Measurements from ENCODE around the gene C5orf63. TPM values are rescaled to one million over a fixed set of nuclear protein-coding genes. Genes with fewer than 3 reads are reported as not detected.
"Not testable (repeated sequence)": the region's sequence is repeated elsewhere in the genome, so short reads cannot be mapped to it uniquely, and the experiment has no call there.

Gene C5orf63
- total and polyA plus RNA-seq, 5 donors = 4.6 to 8.9 (median 7.1) TPM

DNA sequence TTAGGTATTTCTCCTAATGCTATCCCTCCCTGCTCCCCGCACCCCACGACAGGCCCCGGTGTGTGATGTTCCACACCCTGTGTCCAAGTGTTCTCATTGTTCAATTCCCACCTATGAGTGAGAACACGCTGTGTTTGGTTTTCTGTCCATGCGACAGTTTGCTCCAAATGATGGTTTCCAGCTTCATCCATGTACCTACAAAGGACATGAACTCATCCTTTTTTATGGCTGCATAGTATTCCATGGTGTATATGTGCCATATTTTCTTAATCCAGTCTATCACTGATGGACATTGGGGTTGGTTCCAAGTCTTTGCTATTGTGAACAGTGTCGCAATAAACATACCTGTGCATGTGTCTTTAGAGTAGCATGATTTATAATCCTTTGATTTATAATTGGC lies 19.8 kb downstream of the C5orf63 start:
- 96% methylated on average over 6 of the region's 6 CpGs for WGBS
- H3K4me1 ChIP-seq (ENCODE audit: control insufficient read depth, insufficient read depth, low read length); DNase-seq; H3K27me3 ChIP-seq (ENCODE audit: control insufficient read depth, insufficient read depth); intact Hi-C loops (cut with DNase I); ATAC-seq; H3K4me3 ChIP-seq (ENCODE audit: low read length); H3K27ac ChIP-seq (ENCODE audit: low read length); H3K9me3 ChIP-seq (ENCODE audit: control insufficient read depth, low read length): not testable (repeated sequence)

DNA sequence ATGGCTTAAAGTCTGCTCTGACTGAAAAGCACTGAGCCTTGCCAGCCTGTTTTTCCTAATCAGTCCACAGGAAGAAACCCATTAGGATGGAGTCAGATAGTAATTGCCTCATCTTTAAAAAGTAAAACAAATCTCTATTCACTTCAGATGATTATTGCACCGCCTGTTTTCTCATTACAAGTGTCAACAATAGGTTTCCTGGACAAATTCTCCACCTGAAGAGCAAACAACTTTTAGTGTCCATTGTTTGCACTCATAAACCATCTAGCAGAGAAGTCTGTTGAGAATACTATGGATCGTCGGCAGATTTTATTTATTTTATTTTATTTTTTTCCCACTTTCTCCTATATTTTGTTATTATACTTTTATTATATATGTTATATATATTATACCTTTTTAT lies 20.3 kb downstream of the C5orf63 start:
- Histone ChIP-seq H3K27ac (ENCODE audit: low read length) (no peak overlapping the region), H3K27me3 (ENCODE audit: control insufficient read depth, insufficient read depth) (no peaks in the 10 kb centered on the region), H3K4me1 (ENCODE audit: control insufficient read depth, insufficient read depth, low read length) (no peaks in the 10 kb centered on the region), H3K4me3 (ENCODE audit: low read length) (no peak overlapping the region), H3K9me3 (ENCODE audit: control insufficient read depth, low read length) (no peaks in the 10 kb centered on the region)
- no peak for ATAC-seq
- intact Hi-C loops (cut with DNase I) = no loop called here
- no peak for DNase-seq
- WGBS = 93% methylated on average over 3 of the region's 3 CpGs

DNA sequence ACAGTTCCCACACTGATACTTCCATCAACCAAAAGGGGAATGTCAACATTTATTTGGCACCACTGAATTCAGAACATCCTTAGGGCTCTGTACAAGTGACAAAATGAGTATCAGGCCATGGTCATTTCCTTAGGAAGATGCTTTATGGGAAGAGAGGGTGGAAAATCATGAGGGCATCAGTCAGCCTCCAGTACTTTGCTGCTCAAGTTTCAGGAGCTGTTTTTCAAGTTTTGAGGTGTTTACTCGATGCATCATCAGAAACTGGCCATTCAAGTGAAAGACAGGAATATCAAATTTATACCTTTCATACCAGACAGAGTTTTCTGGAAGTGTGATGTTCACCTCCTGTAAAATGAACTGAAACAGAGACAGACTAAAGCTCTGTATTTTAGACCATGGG lies 21.7 kb downstream of the C5orf63 start:
- WGBS = 90% methylated on average over 1 of the region's 1 CpG
- ATAC-seq = no peak
- Histone ChIP-seq H3K4me1 (ENCODE audit: control insufficient read depth, insufficient read depth, low read length) (no peaks in the 10 kb centered on the region), H3K4me3 (ENCODE audit: low read length) (no peak overlapping the region), H3K9me3 (ENCODE audit: control insufficient read depth, low read length) (no peaks in the 10 kb centered on the region), H3K27ac (ENCODE audit: low read length) (no peak overlapping the region), H3K27me3 (ENCODE audit: control insufficient read depth, insufficient read depth) (no peaks in the 10 kb centered on the region)
- intact Hi-C loops (cut with DNase I) = no loop called here
- no peak for DNase-seq

DNA sequence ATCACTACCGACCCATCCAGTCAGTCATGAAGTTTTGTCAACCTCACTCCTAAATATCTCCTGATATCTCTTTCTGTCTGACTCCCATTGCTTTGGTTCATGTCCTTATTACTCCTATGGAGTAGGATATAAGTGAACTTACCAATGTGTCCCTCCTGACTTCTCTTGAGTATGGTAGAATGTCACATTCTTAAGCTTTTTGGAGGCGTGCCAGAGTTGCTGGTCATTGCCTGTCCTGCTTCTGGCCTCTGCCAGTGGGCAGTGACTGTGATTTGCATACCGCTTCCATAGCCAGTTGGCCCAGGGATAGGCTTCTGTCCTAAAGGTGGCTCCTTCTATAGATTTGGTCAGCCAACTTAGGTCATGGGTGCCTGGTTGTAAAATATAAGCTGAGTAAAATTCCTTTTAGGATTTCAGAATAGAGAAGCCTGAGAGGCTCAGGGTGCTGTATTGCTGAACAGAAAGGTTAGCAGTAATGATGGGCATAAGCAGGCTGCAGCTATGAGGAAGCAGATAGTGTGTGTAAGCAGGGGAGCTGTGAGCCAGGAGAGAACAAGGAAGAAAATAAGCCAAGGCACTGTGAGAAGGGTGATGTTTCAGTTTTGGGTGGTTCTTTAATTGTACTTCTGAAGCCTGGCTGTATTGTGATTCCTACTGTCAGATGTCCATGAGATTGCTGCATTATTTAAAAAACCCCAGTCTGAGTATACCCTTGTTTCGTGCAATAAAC lies 26.8 kb downstream of the C5orf63 start:
- intact Hi-C loops (cut with DNase I) = loop anchor here in 1 of 4 donors (10.0 kb wide), 1 partner anchor 202 kb away; no protein-coding TSS in a partner anchor
- WGBS = 89% methylated on average over 4 of the region's 4 CpGs

DNA sequence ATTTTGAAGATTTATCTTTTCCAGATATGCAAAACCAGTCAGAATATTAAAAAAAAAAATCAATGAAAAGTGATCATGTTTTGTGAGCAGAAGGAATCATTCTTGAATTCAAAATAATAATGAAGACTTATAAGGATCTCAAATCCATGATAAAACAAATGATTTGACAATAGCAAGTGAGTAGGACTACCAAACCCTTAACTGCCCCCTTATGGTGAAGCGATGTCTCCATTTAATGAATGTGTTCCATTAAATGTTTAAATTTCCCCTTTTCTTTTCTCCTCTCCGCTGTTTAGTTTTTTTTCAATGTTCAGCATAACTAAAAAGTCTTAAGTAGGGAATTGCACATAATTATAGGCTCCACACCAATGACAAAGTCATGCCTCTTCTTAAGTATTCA lies 30.7 kb downstream of the C5orf63 start:
- WGBS = 91% methylated on average over 2 of the region's 2 CpGs
- Histone ChIP-seq H3K9me3 (ENCODE audit: control insufficient read depth, low read length) (no peaks in the 10 kb centered on the region), H3K27me3 (ENCODE audit: control insufficient read depth, insufficient read depth) (no peaks in the 10 kb centered on the region)

More for the DNA sequence above, 26.8 kb downstream of the C5orf63 start:
- no peak for DNase-seq
- no peak overlapping the region for H3K27ac ChIP-seq (ENCODE audit: low read length)
- no peaks in the 10 kb centered on the region for H3K27me3 ChIP-seq (ENCODE audit: control insufficient read depth, insufficient read depth)
- H3K4me3 ChIP-seq (ENCODE audit: low read length) = no peak overlapping the region
- no peaks in the 10 kb centered on the region for H3K9me3 ChIP-seq (ENCODE audit: control insufficient read depth, low read length)
- peaks cover under 1% of the 10 kb centered on the region for H3K4me1 ChIP-seq (ENCODE audit: control insufficient read depth, insufficient read depth, low read length)
- ATAC-seq = no peak

DNA sequence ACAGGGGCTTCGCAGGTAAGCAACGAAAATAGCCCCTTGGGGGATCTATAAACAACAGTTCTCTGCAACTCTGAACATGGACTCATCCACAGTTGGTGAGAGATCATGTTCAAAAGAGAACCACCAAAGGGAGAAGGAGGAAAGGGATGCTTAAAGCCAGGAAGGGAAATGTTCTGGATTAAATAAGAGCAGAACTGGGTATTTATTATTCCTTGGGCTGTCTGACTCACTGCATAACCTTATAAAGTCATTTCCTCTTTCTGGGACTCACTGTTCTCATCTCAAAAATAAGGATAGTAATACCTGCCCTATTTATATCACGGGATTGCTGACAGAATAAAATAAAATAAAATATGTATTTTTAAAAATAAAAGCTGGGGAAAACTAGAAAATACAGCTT lies 31.7 kb downstream of the C5orf63 start:
- no peaks in the 10 kb centered on the region for H3K27me3 ChIP-seq (ENCODE audit: control insufficient read depth, insufficient read depth)
- intact Hi-C loops (cut with DNase I) = loop anchor here in 2 of 4 donors (5.0 to 10.0 kb wide), 2 partner anchors 194 to 197 kb away; no protein-coding TSS in a partner anchor
- DNase-seq = no peak
- WGBS = 66% methylated on average over 3 of the region's 3 CpGs
- H3K9me3 ChIP-seq (ENCODE audit: control insufficient read depth, low read length) = no peaks in the 10 kb centered on the region
- H3K4me1 ChIP-seq (ENCODE audit: control insufficient read depth, insufficient read depth, low read length) = peaks cover 7% of the 10 kb centered on the region
- ATAC-seq = peak; percentile 16 to 80
- H3K27ac ChIP-seq (ENCODE audit: low read length) = peak overlapping the region; percentile 67
- no peak overlapping the region for H3K4me3 ChIP-seq (ENCODE audit: low read length)

More for the DNA sequence above, 30.7 kb downstream of the C5orf63 start:
- no peak for ATAC-seq
- Histone ChIP-seq H3K27ac (ENCODE audit: low read length) (no peak overlapping the region), H3K4me3 (ENCODE audit: low read length) (no peak overlapping the region), H3K4me1 (ENCODE audit: control insufficient read depth, insufficient read depth, low read length) (peaks cover 7% of the 10 kb centered on the region)
- intact Hi-C loops (cut with DNase I) = loop anchor here in 2 of 4 donors (5.0 to 10.0 kb wide), 2 partner anchors 195 to 198 kb away; no protein-coding TSS in a partner anchor
- DNase-seq = no peak

DNA sequence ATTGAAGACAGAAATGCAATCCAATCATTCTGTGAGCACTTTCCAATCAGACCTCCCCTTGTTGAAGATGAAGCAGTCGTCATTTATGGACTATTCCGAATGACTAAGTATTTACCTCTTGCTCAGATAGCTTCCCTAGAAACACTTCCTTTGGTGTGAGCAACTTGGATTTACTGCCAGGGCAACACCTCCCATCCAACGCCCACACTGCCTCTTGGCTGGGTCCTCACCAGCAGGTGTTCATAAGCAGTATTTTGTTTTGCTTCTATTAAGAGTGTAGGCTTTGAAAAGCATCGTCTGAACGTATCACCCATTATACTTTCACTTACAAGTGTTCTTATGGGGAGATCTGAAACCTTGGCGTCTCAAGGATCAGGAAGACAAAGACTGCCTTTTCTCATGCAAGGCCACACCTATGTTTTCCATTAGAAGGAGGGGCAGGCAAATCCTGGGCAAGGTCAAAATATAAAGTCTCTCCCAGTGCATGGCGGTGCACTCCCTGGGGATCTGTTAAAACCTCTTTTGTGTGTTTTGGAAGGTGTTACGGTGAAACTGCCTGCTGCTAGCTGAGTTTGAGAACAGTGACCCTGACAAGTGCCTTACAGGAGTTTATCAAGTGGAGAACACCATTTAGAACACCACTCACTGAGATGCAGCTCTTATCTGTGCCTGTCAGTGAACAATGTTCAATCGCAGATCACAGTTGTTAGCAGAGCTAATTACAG lies 32.3 kb downstream of the C5orf63 start:
- no peak overlapping the region for H3K4me3 ChIP-seq (ENCODE audit: low read length)
- peaks cover 7% of the 10 kb centered on the region for H3K4me1 ChIP-seq (ENCODE audit: control insufficient read depth, insufficient read depth, low read length)
- no peaks in the 10 kb centered on the region for H3K9me3 ChIP-seq (ENCODE audit: control insufficient read depth, low read length)
- DNase-seq (peak in 1 of 3 donors; percentile 19), ATAC-seq (peak; percentile 69 to 90)
- 40% methylated on average over 9 of the region's 9 CpGs for WGBS
- H3K27me3 ChIP-seq (ENCODE audit: control insufficient read depth, insufficient read depth) = no peaks in the 10 kb centered on the region
- H3K27ac ChIP-seq (ENCODE audit: low read length) = peak overlapping the region; percentile 67
- intact Hi-C loops (cut with DNase I) = loop anchor here in 2 of 4 donors (5.0 to 10.0 kb wide), 2 partner anchors 194 to 196 kb away; no protein-coding TSS in a partner anchor

DNA sequence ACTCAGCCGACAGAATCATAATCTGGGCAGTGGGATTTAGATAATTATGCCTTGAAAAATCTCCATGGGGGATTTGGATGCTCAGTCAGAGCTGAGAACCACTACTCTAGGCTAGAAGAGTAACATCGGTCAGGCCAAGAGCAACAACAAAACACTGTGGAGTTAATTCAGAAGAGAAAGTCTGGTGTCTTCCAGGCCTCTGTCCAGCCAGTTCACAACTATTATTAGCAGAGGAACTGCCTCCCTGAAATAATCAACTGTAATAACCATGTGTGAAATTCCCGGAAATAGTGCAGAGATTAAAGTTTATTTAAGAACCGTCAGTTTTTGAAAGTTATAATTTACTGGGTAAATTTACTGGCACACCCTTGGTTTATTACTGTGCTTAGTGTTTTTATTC lies 34.8 kb downstream of the C5orf63 start:
- ATAC-seq = peak in 1 of 2 donors; percentile 71
- no peak for DNase-seq
- no peak overlapping the region for H3K4me3 ChIP-seq (ENCODE audit: low read length)
- peaks cover 7% of the 10 kb centered on the region for H3K4me1 ChIP-seq (ENCODE audit: control insufficient read depth, insufficient read depth, low read length)
- peak overlapping the region; percentile 66 for H3K27ac ChIP-seq (ENCODE audit: low read length)
- intact Hi-C loops (cut with DNase I) = loop anchor here in 1 of 4 donors (10.0 kb wide), 1 partner anchor 184 kb away; no protein-coding TSS in a partner anchor
- no peaks in the 10 kb centered on the region for H3K27me3 ChIP-seq (ENCODE audit: control insufficient read depth, insufficient read depth)
- 19% methylated on average over 4 of the region's 4 CpGs for WGBS
- H3K9me3 ChIP-seq (ENCODE audit: control insufficient read depth, low read length) = no peaks in the 10 kb centered on the region

DNA sequence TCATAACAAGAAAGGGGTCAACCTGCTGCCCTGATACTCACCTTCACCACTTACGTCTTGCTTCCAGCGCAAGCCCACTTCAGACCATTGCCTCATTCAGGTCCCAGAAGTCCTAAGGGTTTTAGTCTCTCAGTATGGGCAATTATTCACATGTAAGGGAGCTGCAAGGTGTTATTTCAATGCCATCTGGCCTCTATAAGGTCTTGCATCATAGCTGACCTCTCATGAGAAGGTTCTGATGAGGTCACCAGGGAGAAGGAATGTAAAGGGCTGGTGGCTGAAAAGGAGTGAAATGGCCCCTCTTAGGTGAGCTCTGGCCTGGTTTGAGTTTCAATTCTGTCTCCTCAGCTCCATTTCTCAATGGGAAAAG lies 41.5 kb downstream of the C5orf63 start:
- Histone ChIP-seq H3K27ac (ENCODE audit: low read length) (no peak overlapping the region), H3K4me1 (ENCODE audit: control insufficient read depth, insufficient read depth, low read length) (no peaks in the 10 kb centered on the region), H3K4me3 (ENCODE audit: low read length) (no peak overlapping the region), H3K9me3 (ENCODE audit: control insufficient read depth, low read length) (no peaks in the 10 kb centered on the region), H3K27me3 (ENCODE audit: control insufficient read depth, insufficient read depth) (no peaks in the 10 kb centered on the region)
- 96% methylated on average over 2 of the region's 2 CpGs for WGBS
- DNase-seq (no peak), ATAC-seq (no peak)
- intact Hi-C loops (cut with DNase I) = loop anchor here in 2 of 4 donors (5.0 to 10.0 kb wide), 3 partner anchors 115 to 185 kb away; no protein-coding TSS in a partner anchor

DNA sequence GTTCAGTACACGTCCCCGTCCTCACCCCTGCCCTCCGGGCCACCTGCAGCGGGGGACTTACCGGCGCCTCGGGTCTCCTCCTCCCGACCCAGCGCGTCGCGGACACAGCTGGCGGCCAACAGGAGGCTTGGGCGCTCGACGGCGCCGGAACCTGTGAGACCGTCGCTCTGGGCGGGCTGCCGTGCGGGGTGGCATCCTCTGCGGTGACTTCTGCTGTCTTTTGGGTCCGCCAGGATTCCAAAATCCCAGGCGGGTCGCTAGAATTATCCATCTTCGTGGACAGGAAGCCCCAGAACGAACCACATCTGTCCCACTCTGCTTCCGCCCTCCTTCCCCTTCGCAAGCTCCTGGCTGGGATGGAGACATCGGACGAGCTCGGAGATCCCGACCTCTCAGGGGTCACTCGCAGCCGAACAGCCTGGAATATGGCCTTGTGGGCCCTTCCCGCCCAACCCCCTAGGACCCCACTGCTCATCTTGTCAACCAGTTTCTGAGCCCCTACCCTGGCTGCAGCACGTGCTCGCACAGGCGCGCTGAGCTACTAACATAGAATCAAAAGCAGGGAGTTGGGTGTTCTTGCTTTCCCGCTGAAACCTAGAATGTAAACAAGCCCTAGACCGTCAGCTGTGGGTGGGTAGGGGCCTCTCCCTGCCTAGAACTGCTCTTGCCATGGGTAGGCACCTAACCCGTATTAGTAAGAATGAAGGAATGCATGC lies 42.0 kb downstream of the C5orf63 start:
- Histone ChIP-seq H3K4me1 (ENCODE audit: control insufficient read depth, insufficient read depth, low read length) (no peaks in the 10 kb centered on the region), H3K4me3 (ENCODE audit: low read length) (peak overlapping the region; percentile 62), H3K27ac (ENCODE audit: low read length) (peak overlapping the region; percentile 78), H3K9me3 (ENCODE audit: control insufficient read depth, low read length) (no peaks in the 10 kb centered on the region), H3K27me3 (ENCODE audit: control insufficient read depth, insufficient read depth) (no peaks in the 10 kb centered on the region)
- DNase-seq (peak in 2 of 3 donors; percentile 57 to 67), ATAC-seq (peak; percentile 3 to 20)
- WGBS = 20% methylated on average over 45 of the region's 45 CpGs
- intact Hi-C loops (cut with DNase I) = loop anchor here in 2 of 4 donors (5.0 to 10.0 kb wide), 3 partner anchors 114 to 184 kb away; no protein-coding TSS in a partner anchor
